GM19328 (cell line): ENCODE measurements around the gene ALDH4A1.
"Not testable (repeated sequence)": the region's sequence is repeated elsewhere in the genome, so short reads cannot be mapped to it uniquely, and the experiment has no call there.

Experiments
- ATAC-seq: cut with Tn5 transposase; IDR thresholded peaks from one replicate; pipeline ENCODE4 v1.9.1; 2021; ENCODE audit warnings: mild to moderate bottlenecking, moderate library complexity; ENCODE audit not compliant: unreplicated experiment

ALDH4A1 gene

DNA sequence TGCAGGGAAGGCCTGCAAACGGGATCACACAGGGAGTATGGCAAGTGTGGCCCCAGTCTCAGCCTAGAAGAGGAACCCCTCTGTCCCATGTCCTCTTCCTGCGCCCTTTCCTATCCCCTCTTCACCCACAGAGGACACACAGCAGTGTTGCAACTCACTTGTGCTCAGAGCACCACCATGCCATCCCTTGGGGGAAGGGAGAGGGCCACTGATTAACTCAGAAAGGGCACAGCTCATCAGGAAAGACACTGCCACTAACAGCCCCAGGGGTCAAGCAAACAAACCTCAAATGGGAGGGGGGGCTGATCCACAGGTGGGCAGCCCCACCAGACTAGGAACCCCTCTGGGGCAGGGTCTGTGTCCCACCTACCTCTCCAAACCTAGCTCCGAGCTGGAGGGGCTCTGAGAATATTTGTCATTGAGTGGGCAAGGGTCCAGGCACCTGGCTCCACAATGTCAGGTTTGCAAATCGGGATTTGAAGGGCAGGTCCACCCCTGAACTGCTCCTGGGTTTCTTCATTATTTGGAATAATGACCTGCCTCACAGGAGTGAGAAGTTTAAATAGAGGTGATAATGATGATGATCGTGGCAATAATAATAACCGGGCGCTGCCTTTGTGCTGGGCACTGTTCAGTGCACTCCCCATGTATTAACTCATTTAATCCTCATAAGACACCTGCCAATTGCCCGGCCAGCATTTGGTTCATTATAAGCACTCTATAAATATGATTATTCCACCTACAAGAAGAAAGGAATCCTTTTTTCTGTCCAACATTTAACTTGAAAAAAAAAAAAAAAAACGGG is 1.0 kb downstream of the ALDH4A1 start:
- ATAC-seq: no peak

DNA sequence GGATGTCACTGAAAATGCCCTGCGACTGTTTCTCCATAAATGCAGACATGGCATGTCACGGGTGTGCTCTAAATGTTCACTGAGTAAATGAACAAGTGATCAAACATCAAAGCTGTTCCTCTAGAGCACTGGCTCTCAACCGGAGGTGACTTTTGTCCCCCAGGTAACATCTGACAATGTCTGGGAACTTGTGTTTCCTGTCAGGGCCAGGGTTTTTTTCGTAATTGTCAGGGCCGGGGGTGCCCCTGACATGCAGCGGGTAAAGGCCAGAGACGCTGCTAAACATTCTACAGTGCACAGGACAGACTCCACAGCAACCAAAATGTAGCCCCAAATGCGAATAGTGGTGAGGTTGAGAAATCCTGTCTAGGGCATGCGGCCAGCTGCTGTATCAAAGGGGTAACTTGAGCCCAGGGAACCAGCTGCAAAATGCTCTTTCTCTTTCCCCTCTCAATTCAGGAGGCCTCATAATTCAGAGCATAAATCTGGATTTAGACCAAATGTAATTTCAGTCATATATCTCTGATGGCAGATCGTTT is 2.0 kb downstream of the ALDH4A1 start:
- no peak for ATAC-seq

DNA sequence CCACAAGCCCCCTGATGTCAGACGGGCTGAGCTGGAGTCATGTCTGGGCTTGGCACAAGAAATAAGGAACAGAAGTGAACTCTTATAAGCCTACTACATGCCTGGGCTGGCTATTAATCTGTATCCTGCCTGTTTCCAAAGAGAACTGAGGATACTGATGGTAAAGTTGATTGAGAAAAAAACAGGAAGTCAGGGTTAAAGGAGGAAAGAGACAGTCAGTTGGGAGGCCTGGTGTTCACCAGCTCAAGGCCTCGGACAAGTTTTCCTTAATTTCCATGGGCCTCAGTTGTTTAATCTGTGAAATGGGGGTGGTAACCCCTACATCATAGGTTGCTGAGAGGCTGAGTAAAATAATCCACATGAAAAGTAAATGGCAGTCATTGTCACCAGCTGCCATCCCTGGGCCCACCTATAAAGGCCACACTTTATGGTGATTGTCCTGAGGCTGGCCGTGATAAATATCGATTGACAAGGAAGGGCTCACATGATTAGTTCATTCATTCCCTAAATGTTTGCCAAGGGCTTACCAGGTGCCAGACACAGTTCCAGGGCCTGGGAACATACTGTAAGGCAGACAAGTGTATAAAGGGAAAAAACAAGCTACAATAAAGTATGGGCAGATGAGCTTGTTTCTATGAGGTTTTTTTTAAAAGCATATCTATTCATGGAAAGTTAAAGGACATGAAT is 2.8 kb downstream of the ALDH4A1 start:
- no peak for ATAC-seq

DNA sequence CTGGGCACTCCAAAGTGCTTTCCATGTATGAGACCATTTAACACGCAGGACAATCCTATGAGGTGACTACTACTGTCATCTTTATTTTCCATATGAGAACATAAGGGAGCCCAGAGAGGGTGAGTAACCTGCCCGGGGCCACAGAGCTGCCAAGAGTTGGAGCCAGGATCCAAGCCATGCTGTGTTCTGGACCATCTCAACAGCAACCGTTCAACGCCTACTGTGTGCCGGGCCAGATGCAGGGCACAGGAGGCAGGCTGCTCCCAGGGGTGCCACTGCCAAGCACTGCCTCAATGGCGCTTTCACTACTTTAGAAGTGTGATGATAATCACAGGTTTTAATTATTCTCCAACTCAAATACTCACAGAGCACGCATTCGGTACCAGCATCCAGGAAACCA is 3.8 kb downstream of the ALDH4A1 start:
- no peak for ATAC-seq

DNA sequence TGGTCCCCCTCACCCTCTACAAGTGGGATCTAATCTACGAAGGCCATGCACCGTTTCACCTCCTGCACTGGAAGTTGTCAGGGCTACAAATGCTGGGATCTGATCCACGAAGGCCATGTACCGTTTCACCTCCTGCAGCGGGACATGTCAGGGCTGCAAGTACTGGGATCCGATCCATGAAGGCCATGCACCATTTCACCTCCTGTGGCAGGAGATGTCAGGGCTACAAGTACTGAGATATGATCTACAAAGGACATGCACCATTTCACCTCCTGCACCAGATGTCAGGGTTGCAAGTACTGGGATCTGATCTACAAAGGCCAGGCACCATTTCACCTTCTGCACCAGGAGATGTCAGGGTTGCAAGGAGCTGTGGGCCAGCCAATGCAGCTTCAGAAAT is 7.0 kb downstream of the ALDH4A1 start:
- no peak for ATAC-seq

DNA sequence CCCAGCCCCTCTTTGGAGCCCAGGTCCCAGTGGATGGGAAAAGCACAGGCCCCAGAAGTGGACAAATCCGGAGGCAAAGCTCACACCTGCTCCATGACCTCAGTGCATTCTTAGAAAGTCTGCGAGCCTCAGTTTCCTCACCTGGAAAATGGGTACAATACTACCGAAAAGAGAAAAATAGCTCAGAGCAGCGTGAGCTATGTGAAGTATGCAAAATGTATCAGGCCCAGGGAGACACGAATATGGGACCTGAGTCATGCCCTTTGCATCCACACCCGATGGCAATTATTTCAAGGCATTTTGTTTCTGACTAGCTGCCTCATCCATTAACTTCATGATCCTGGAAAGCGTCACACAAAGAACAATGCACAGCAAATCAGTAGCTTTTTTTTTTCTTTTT is 9.2 kb downstream of the ALDH4A1 start:
- ATAC-seq: no peak

DNA sequence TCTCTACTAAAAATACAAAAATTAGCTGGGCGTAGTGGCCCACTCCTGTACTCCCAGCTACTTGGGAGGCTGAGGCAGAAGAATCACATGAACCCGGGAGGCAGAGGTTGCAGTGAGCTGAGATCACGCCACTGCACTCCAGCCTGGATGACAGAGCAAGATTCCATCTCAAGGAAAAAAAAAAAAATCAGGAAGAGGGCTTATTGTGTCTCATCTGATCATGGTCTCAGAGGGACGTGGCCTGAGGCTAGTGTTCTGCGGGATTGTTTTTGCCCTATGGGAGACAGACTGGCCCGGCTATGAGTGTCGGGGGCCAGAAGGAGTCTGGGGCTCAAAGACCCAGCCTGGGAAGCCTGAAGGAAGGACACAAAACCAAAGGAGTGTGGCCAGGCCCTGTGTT is 10.5 kb downstream of the ALDH4A1 start:
- not testable (repeated sequence) for ATAC-seq

DNA sequence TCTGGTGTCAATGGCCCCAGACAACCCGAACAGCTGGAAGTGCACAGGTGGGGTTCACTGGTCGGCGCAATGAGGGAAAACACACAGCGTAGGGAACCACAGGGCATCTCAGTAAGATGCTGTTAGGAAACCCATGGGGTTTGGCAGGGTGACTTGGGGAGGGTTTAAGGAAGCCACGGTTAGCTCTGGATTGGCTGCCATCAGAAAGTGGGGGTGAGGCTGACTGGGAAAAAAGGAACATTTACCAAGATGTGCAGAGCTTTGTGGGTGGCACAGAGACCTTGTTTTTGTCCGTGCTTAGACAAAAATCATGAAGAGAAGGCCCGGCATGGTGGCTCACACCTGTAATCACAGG is 11.0 kb downstream of the ALDH4A1 start:
- ATAC-seq: no peak

DNA sequence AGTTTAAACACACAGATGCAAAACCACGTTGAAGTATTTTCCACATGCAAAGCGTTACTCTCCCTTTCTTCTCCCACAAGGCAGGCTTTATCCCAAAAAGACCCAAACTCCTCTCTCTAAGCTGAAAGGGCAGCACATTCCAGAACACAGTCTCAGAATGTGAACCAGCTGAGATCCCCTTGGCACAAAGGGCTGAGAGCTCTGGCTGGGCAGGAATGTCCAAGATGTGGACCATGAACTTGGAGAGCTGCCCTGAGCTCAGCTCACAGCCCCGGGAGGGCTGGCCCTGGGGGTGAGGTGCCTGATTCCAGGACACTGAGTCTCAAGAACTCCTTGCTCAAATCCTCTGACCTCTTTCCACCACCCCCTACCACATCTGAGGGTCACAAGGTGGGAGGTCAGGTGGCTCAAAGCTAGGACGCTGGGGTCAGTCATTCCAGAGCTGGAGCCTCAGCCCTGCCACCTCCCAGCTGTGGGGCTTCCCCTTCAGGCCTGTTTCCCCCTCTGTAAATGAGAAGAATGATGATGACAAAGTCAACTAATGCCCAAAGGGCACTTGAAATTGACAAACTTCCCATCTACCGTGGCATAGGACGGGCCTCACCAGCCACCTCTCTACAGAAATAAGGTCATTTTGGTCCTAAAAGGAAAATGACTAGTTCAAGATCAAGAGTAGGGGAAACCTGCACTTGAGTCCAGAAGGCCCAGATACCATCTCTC is 11.5 kb downstream of the ALDH4A1 start:
- ATAC-seq: no peak

DNA sequence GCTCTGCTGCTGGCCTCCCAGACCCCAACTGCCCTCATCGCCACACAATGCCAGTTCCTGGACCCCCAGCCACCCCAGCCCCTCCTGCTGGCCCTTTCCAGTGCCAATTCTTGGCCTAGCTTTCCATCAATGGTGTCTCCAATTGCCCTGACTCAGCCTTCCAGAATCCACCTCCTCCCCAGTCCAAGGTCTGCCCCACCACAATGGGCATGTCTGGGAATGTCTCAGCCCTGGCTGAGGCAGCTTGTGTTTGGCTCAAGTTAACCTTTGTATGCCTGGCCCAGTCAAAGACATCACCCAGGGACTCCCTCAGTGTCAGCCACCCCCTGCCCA is 16.4 kb downstream of the ALDH4A1 start:
- ATAC-seq: no peak

DNA sequence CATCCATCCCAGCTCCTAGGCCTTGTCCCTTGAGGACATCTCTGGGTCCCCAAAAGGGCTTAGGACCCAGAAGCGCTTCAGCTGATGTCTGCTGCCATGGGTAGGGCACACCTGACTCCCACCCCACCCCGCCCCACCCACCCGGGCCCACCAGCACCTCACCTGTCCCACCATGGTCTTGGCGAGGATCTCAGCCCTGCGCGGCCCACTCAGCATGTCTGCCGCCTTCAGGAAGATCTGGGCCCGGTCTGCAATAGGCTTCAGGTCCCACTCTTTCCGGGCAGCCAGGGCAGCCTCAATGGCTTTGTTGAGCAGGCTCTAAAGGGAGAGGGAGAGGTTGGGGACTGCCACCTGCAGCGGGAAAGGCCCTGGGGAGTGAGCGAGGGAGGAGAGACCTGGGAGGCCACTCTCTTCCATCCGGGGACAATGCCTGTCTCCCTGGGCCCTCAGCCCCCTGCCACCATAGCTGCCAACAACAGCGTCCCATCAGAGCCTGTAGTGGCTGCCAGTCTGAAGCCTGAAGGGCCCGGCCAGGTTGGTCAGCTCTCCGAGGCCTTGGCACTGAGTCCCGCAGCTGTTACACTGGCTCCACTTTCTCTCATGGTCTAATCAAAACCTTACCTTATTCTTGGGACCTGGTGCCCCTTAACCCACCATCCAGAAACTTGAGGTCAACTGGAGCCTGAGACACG is 16.9 kb downstream of the ALDH4A1 start:
- no peak for ATAC-seq

DNA sequence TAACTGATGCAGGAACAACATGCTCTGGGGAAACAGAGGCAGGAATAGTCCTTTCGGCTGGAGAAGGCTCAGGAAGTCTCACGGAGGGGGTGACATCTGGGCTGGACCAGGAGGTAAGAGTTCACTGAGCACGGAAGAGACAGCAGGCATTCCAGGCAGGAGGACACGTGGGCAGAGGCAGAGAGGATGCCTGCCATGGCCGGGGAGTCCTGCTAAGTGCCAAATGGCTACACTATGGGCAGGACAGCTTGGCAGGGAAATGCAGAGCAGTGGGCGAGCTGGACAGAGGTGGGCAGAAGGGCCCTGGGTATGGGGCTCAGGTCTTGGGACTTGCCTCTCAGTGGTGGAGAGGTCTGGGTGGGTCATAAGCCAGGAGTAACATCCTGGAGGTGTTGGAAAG is 17.6 kb downstream of the ALDH4A1 start:
- ATAC-seq: no peak

DNA sequence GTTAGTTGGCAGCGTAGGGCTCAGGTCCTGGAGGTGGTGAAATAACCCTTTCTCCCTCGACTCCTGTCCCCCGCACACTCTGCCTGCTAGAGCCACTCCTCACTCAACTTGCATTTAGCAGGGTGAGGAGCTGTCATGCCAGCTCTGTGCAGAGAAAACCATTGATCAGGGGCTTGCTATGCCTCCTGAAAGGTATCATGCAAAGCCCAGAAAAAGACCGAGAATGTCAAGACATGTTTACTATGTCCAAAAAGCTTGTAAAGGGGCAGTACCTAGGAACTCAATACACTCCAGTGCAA is 18.0 kb downstream of the ALDH4A1 start:
- no peak for ATAC-seq

DNA sequence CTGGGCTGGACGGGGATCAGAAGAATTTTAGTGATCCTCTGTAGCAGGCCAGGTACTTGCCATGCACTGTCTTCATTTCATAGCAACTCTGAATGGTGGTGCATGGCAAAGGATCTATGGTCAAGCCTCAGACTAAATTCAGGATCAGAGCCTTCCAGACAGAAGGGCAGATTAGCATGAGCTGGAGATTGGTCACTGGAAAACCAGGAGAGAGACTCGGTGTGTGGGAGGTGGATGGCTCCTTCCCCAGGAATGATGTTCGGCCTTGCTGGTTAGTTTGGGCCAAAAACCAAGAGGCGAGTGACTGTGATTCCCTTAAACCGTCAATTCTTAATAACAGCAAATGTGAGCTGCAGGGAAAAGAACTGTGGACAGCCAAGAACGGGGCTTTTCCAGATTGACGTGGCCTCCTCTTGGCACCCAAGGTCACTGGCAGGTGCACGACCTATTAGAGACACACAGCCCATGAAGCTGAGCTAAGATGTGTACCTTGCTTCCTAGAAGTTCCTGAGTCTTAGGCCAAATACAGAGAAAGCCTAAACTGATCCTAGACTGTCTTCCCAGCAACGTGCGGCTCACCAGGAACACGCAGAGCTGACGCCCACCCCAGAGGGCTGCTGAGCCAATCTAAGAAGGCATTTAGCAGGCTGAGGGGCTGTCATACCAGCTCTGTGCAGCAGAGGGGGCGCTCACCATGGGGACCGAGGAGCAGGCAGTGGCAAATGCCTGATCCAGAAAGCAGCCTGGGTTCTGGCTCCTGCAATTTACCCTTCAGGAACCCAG is 18.5 kb downstream of the ALDH4A1 start:
- ATAC-seq: no peak

DNA sequence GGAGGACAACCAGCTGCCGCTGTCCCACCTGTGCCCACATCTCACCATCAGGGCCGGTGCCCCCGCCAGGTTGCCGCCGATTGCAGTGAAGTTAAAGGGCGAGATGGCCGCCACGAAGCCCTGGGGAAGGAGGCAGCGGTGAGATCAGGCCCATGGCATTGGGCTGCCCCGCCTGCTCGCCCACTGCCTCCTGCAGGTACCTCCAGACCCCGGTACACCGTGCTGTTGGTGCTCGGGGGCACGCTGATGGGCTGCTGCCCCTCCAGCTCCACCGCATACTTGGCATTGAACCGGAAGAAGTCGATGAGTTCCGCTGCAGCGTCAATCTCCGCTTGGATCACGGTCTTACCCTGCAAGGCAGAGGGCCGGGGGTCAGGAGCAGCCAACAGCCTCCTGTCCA is 19.3 kb downstream of the ALDH4A1 start:
- no peak for ATAC-seq

DNA sequence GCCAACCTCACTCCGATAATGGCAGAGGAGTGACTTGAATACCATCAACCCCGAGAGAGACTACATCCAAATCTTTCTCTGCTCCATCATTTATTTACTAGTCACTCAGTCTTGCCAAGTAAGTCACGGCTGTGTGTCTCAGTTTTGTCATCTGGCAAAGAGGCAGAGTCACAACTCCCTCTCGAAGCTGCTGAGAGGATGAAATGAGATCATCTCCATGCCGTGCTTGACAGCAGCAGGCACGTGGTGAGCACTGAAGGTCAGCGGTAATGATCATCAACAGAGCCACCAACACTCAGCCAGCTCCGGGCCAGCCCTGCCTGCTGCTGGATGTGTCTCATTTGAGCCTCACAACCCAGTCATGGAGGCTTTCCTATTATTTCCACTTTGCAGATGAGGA is 19.9 kb downstream of the ALDH4A1 start:
- ATAC-seq: no peak

DNA sequence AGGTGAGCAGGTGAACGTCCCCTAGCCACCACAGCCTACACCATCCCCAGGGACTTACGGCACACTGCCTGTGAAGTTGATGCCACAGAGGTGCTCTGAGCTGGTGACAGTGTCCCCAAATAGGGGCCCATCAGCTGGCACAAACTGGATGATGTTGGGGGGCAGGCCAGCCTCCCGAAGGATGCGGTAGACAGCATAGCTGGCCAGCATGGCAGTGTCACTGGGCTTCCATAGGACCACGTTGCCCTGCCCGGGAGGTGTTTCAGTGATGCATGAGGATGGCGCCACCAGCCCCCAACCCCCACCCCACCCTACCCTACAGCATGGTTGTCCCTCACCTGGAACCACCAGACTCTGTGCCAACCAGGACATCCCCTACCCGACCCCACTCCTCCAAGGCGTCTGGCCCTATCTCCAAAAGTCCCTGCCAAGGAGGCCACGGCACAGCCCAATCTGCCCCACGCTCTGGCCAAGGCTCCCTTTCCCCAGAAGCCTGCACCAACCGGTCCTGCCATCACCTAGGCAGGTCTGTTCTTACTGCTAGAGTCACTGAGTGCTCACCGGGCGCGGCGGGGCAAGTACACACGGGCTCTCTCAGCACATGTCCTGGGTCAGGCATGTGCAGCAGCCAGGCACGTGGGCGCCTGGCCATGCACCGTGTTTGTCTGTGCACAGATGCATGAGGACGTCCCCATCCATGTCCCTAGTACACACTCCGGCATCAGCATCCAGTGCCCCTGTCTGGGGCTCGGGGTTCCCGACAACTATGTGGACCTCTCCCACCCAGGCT is 20.5 kb downstream of the ALDH4A1 start:
- no peak for ATAC-seq

DNA sequence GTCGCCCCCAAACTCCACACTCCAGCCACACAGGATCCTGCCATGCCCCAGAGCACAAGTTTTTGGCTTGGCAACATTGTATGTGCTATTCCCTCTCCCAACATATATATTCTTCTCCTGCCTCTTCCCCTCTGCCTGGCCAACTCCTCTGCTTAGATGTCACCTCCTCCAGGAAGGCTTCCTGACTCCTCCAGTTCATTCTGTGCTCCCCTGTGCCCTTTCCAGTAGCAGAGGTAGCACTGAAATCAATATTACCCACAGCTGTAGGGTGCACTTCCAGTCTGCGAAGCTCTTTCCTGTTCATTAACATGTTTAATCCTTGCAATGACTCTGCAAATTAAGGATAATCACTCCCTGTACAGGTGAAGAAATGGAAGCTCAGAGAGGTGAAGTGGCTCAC is 21.2 kb downstream of the ALDH4A1 start:
- ATAC-seq: no peak

DNA sequence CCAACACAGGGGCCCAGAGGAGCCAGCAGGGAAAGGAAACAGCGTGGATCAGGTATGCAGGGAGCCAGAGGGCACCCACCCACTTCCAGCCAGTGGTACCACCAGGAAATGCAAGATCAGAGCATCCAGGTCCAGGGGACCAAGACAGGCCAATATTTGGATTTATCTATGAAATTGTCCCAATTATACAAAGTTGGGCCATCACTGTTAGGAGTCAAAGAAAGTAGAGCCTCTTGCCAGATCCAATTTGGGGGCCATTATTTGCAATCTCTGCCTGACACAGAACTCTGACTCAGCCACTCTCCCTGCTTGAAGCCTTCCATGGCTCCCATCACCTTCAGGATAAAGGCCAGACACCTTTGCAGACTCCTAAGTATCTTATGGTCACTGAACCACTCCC is 21.8 kb downstream of the ALDH4A1 start:
- no peak for ATAC-seq

DNA sequence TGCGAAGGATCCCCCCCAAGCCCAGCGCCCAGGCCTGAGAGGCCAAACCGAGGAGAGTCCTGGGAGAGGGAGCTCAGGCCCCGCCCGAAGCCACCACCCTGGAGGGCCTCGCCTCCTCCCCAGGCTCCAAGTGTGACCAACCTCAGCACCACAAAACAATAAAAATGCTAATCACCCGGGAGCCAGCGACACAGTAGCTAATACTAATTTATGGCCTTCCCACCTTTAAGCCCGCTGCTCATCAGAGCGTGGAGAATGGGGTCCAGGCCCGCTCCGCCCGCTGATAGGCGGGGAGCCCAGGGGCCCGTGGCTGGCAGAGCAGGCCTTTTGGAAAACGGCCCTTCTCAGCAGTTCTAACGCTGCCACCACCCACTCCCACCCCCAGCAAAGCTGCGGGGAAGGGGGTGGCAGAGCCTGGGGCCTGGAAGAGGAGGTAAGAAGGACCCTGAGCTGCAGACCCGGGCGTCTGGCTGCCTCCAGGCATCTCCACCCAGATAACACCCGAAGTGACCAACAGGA is 22.5 kb downstream of the ALDH4A1 start:
- no peak for ATAC-seq
